ENCODE results near the gene OTOR.

Gene OTOR

GRCh38 chr20:16752082-16752481 lies 3.9 kb downstream of the OTOR start:
- DNase-seq: no peak

DNA sequence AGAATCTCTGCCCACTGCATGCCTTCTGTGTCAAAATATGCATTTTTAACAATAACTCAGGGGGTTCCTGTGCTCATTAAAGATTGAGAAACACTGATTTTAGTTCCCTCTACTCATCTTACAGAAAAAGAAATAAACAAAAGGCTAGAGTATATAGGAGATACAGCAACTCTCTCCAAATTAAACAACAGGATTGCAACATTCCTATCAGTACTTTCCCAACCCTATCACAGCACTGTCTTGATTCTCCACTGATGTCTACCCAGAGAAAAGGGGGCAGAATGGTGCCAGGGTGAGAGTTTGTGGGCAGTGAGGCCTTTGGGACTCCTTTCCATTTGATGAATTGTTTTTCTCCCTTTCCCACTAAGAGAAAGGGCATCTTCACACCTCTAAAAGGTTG lies 4.7 kb downstream of the OTOR start:
- no peak for DNase-seq

- DNase-seq: no peak
Measured at GRCh38 chr20:16758454-16759180, 10.5 kb downstream of the OTOR start.

- DNase-seq: no peak
Measured at GRCh38 chr20:16759181-16759563, 11.0 kb downstream of the OTOR start.

DNA sequence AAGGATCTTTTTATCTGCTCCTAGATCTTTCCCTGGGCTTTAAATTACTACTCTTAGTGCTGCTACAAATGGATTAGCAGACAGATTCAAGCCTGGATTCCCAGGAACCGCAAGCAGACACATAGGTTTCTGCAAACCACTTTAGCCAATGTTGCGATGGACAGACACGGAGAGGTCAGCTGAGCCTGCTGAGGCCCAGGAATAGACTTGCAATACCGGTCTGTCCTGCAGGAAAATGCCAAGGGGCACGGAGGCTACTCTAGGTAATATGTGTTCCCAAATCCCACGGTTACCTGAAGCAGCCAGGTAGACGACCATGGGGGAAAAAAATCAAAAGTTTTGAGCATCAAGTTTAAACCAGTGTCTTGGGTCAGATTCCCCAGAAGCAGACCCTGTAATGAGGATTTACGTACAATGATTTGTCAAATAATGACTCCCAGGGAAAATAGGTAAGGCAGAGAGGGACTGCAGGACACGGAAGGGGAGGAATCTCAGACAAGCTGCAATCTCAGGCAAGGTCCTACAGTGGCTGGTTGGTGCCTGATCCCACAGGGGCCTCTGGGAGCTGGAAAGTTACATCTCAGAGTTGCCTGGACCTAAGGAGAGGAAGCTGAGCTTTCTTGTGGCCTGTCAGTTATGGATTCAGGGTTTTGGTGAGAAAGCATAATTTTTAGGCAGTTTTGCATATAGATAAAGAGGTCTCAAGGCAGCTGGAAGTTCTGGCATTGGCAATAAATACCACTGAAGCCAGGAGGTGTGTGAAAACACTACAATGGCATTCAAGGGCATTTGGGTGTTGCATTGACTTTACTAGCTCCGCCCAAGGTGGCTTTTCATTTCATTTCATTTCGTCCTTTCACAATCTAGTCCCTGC lies 12.5 kb downstream of the OTOR start:
- no peak for DNase-seq

DNA sequence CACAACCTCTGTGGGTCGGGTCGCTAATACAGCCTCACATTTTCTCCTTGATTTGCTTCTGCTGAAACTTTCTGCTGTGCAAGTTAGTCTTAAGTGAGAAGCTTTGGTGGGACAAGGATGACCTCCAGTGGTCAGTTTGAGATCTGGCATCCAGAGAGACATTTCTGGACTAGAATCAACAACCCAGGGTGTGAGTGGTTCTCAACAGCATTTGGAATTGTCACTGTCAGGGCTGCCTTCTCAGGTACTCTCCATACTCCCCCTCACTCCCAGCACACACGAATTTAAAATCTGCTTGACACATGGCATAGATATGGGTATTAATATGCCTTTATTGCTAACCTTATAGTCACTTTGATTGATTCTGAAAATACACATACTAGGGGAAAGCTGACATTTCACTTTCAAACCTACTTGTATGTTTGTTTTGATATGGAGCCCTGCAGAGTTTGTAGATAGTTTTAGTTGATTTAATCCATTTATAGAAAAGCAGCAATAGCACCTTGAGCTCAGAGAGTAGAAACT lies 13.2 kb downstream of the OTOR start:
- peak; percentile 51 for DNase-seq

DNA sequence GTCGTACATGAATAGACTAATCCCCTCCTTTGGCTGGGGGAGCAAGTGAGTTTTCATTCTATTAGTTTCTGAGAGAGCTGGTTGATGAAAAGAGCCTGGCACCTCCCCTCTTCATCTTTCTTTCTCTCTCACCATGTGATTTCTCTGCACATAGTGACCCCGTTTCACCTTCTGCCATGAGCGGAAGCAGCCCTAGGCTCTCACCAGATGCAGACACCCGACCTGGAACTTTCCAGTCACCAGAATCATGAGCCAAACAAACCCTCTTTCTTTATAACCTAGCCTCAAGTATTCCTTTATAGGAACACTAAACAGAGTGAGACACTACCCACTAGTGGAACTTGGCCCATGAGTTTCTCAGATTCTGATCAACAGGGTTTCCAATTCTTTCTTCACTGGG lies 16.4 kb downstream of the OTOR start:
- DNase-seq: no peak

DNA sequence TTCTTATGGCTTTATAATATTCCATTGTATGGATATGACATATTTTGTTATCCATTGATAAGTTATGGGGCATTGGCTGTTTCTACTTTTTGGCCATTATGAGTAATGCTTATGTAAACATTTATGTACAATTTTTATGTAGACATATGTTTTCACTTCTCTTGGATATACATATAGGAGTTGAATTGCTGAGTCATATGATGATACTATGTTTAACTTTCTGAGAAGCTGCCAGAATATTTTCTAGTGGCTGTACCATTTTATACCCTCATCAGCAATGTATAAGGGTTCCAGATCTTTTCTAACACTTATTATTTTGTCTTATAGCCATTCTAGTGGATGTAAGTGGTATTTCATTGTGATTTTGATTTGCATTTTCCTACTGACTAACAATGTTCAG lies 23.1 kb downstream of the OTOR start:
- no peak for DNase-seq

DNA sequence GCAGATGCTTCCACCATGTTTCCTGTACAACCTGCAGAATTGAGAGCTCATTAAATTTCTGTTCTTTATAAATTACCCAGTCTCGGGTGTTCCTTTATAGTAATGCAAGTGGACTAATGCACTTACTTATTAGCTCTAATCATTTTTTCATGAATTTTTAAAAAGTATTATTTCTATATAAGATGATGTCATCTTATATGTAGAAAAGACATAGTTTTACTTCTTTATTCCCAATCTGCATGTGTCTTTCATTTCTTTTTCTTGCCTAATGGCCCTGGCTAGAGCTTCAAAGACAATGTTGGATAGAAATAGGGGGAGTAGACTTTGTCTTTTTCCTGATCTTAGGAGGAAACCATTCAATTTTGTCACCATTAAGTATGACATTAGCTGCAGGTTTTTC lies 27.8 kb downstream of the OTOR start:
- DNase-seq: no peak

GRCh38 chr20:16777126-16777525 lies 29.0 kb downstream of the OTOR start:
- DNase-seq: peak; percentile 55

- DNase-seq: no peak
Measured at GRCh38 chr20:16778159-16778558, 30.0 kb downstream of the OTOR start.

DNA sequence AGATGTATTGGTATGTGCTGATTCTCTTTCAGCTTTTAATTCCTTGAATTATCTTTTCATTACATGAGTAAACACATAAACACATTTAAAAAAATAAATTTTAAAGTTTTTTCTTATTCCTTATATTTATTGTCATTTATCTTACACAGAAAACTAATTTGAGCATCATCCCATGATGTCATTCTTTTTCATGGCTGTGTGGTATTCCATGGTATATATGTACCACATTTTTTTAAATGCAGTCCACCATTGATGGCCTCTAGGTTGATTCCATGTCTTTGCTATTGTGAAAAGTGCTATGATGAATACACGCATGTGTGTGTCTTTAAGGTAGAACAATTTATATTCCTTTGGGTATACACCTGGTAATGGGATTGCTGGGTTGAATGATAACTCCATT lies 33.3 kb downstream of the OTOR start:
- no peak for DNase-seq

- no peak for DNase-seq
Measured at GRCh38 chr20:16785226-16785625, 37.1 kb downstream of the OTOR start.
